ENCODE measurements around the gene GNAQ. TPM values are rescaled to one million over a fixed set of nuclear protein-coding genes. Genes with fewer than 3 reads are reported as not detected.

The GNAQ gene
- total and polyA plus RNA-seq, 8 donors: 13.1 to 75.3 (median 38.5) TPM

DNA sequence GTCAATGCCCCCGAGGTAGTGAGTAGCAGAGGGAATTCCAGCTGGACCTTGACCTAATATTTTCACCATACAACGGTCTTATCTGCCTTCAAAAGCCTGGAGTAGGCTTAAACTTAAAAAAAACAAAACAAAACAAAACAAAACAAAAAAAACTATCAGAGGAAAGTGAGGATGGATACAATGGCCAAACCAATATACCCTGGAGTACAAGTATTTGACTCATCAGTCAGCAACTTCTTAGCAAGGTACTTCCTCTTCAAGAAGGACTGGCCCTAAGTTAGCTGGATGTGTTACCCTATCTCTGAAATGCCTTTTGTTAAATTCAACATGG, 222.9 kb downstream of the GNAQ start:
- Histone ChIP-seq H3K27ac (peak overlapping the region in 2 of 5 donors; percentile 55 to 70), H3K36me3 (peaks cover 0 to 25% (median 18%) of the 10 kb centered on the region in 4 donors), H3K4me1 (peaks cover 0 to 34% (median 17%) of the 10 kb centered on the region in 4 donors), H3K4me3 (no peak overlapping the region), H3K27me3 (no peaks in the 10 kb centered on the region), H3K9me3 (no peaks in the 10 kb centered on the region)
- WGBS, 5 donors: 39 to 85% (median 53%) methylated on average over 2 of the region's 2 CpGs
- TF ChIP-seq POLR2AphosphoS5 (IDR thresholded peaks at IDR 0.05) (no peak), EP300 (IDR thresholded peaks at IDR 0.05) (no peak), POLR2A (IDR thresholded peaks at IDR 0.05) (no peak)
- TF ChIP-seq, protein P1, sequence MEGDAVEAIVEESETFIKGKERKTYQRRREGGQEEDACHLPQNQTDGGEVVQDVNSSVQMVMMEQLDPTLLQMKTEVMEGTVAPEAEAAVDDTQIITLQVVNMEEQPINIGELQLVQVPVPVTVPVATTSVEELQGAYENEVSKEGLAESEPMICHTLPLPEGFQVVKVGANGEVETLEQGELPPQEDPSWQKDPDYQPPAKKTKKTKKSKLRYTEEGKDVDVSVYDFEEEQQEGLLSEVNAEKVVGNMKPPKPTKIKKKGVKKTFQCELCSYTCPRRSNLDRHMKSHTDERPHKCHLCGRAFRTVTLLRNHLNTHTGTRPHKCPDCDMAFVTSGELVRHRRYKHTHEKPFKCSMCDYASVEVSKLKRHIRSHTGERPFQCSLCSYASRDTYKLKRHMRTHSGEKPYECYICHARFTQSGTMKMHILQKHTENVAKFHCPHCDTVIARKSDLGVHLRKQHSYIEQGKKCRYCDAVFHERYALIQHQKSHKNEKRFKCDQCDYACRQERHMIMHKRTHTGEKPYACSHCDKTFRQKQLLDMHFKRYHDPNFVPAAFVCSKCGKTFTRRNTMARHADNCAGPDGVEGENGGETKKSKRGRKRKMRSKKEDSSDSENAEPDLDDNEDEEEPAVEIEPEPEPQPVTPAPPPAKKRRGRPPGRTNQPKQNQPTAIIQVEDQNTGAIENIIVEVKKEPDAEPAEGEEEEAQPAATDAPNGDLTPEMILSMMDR (IDR thresholded peaks at IDR 0.05): no peak
- intact Hi-C loops (cut with DNase I; ENCODE audit: low total_unique reads): no loop called here
- DNase-seq: no peak

DNA sequence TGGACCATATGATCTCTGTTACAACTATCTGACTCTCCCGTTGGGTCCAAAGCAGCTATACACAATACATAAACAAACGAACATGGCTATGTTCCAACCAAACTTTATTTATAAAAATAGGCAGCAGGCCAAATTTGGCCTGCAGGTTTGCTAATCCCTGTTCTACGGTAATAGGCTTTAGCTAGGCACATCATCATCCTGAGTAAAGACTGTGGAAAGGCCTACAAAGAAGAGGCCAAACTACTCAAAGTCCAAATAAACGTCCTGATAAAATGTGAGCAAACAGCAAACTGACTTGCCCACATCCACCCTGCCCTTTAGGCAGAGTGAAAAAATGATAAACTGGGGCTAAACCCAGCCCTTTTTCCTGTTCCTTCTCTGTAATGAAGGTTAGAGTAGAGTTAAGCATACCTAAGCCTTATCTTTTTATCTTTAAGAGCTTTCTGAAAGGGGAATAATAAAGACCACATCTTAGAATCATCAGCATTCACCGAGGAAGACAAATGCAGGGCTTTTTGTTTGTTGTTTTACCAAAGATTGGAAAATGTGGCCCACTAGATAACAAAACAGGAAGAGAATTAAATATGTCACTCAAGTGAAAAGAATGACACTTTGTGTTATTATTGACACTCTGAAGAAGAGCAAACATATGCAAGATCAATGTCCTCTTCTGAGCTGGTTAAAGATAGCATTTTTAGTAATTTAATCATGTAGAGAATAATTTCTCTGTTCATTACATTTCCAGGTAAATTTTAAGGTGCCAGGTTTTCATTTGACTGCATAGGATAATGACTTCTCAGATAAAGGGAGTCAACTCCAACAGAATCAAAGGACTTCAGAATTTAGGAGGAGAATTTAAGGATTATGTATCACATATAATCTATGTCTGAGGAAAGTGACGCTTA, 223.5 kb downstream of the GNAQ start:
- DNase-seq: peak in 1 of 2 donors; percentile 49
- H3K27ac ChIP-seq: peak overlapping the region in 3 of 5 donors; percentile 21 to 70 (median 55)
- no peak overlapping the region for H3K4me3 ChIP-seq
- intact Hi-C loops (cut with DNase I; ENCODE audit: low total_unique reads): no loop called here
- peaks cover 0 to 21% (median 12%) of the 10 kb centered on the region in 4 donors for H3K36me3 ChIP-seq
- TF ChIP-seq POLR2AphosphoS5 (IDR thresholded peaks at IDR 0.05): peak in 1 of 3 donors; percentile 53
- TF ChIP-seq EP300 (IDR thresholded peaks at IDR 0.05): no peak
- TF ChIP-seq, protein P1 (IDR thresholded peaks at IDR 0.05): no peak
- H3K27me3 ChIP-seq: no peaks in the 10 kb centered on the region
- no peaks in the 10 kb centered on the region for H3K9me3 ChIP-seq
- 26 to 44% (median 38%) methylated on average over 6 of the region's 6 CpGs for WGBS, 5 donors
- peaks cover 0 to 39% (median 20%) of the 10 kb centered on the region in 4 donors for H3K4me1 ChIP-seq

DNA sequence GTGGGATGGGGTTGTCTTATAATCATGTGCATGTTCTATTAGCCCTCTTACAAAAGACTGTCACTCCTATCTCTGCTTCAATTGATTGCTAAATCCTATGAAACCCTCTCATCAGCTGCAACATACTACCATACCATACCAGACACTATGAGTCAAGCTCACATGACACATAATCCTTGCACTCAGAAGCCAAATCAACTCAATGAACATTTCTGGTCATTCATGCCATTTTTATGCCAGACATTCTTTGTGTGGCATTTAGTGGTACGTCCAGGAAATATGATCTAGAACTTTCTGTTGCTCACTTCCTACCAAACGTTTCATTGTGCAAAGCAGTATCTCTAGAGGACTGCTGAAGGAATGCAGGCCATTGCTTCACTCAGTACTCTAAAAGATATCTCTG, 224.3 kb downstream of the GNAQ start:
- Histone ChIP-seq H3K36me3 (peaks cover 0 to 15% (median 7%) of the 10 kb centered on the region in 4 donors), H3K27me3 (no peaks in the 10 kb centered on the region), H3K4me1 (peaks cover 5 to 44% (median 23%) of the 10 kb centered on the region in 4 donors), H3K9me3 (no peaks in the 10 kb centered on the region), H3K27ac (peak overlapping the region in 1 of 5 donors; percentile 70), H3K4me3 (no peak overlapping the region)
- intact Hi-C loops (cut with DNase I; ENCODE audit: low total_unique reads): no loop called here
- peak in 2 of 3 donors; percentile 30 to 52 for TF ChIP-seq POLR2AphosphoS5 (IDR thresholded peaks at IDR 0.05)
- TF ChIP-seq POLR2A (IDR thresholded peaks at IDR 0.05): no peak
- no peak for DNase-seq
- 29 to 54% (median 49%) methylated on average over 2 of the region's 2 CpGs for WGBS, 5 donors

DNA sequence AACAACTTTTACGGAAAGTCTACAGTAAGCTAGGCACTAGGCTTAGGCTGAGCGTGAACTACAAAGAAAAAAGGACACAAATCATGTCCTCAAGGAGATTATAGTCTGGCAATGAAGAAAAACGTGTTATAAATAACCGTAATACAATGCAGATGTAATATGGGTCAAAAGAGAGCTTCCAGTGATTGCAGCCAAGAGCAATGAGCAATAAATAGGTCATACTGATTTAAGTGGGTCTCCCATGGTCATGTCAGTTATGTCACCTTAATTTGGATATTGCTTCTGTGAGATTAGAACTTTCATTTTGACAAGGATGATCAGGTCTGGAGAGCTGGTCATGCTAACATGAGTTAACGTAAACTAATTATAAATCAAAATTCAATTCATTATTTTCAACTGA, 224.9 kb downstream of the GNAQ start:
- intact Hi-C loops (cut with DNase I; ENCODE audit: low total_unique reads): no loop called here
- no peak for DNase-seq
- H3K36me3 ChIP-seq: peaks cover 0 to 14% (median 4%) of the 10 kb centered on the region in 4 donors
- H3K4me1 ChIP-seq: peaks cover 5 to 45% (median 25%) of the 10 kb centered on the region in 4 donors
- no peaks in the 10 kb centered on the region for H3K27me3 ChIP-seq
- no peaks in the 10 kb centered on the region for H3K9me3 ChIP-seq
- no peak overlapping the region for H3K4me3 ChIP-seq
- TF ChIP-seq POLR2AphosphoS5 (IDR thresholded peaks at IDR 0.05) (no peak), EP300 (IDR thresholded peaks at IDR 0.05) (no peak), POLR2A (IDR thresholded peaks at IDR 0.05) (no peak)
- TF ChIP-seq, protein P1 (IDR thresholded peaks at IDR 0.05): no peak
- H3K27ac ChIP-seq: peak overlapping the region in 1 of 5 donors; percentile 70
- 90 to 97% (median 96%) methylated on average over 5 of the region's 5 CpGs for WGBS, 5 donors
